ENCODE measurements around the gene CFAP97D2. TPM values are rescaled to one million over a fixed set of nuclear protein-coding genes. Genes with fewer than 3 reads are reported as not detected.

CFAP97D2 gene
- total RNA-seq, 2 experiments from 2014 or later, result 0.47 to 0.52 TPM

- peak; percentile 63 to 90 (median 82) for DNase-seq
- no peaks in the 10 kb centered on the region for H3K27me3 ChIP-seq (ENCODE audit: control insufficient read depth in 1 of 2, insufficient read depth in 2 of 2, low read length in 2 of 2)
- Mint-ChIP-seq H3K4me3 (peak within 1 kb of the TSS; percentile 92), H3K4me1 (ENCODE audit: low read depth) (peaks cover 33% of the 10 kb centered on the region), H3K36me3 (ENCODE audit: low read depth) (peaks cover 39% of the 10 kb centered on the region), H3K27me3 (no peaks in the 10 kb centered on the region), H3K27ac (peak within 1 kb of the TSS; percentile 85), H3K9me3 (no peaks in the 10 kb centered on the region)
- peak; percentile 82 for ATAC-seq (ENCODE audit: poor library complexity)
- peak within 1 kb of the TSS in 1 of 2 donors; percentile 22 for H3K27ac ChIP-seq (ENCODE audit: low read depth in 1 of 2, low read length in 2 of 2)
- peaks cover 32% of the 10 kb centered on the region for H3K36me3 ChIP-seq (ENCODE audit: insufficient read depth, low read length)
- TF ChIP-seq CTCF (IDR thresholded peaks at IDR 0.05), result no peak
- ChIA-PET POLR2A (interaction anchor here (0.5 to 1.7 kb wide), 3 partner anchors 44 to 104 kb away, joined by 3 to 6 read pairs (median 3); partner anchors contain the start of gene UPF3A), CTCF (interaction anchor here (0.6 to 0.7 kb wide), 2 partner anchors 9 to 124 kb away, joined by 3 read pairs; no protein-coding TSS in a partner anchor)
- H3K9me3 ChIP-seq (ENCODE audit: control insufficient read depth in 1 of 2, insufficient read depth in 1 of 2, low read length in 2 of 2), result no peaks in the 10 kb centered on the region
- intact Hi-C loops (cut with DNase I, micrococcal nuclease), result loop anchor here in 1 of 2 experiments (2.0 kb wide), 1 partner anchor 46 kb away; the partner anchor contains the start of gene UPF3A
- H3K4me3 ChIP-seq (ENCODE audit: low read length), result peak within 1 kb of the TSS; percentile 87
- H3K4me1 ChIP-seq (ENCODE audit: insufficient read depth, low read length), result peaks cover 20% of the 10 kb centered on the region
Measured at GRCh38 chr13:114234645-114235421, 55.8 kb downstream of the CFAP97D2 start, which contains the start of gene CDC16. Gene CDC16 (plus strand): TSS chr13:114234897. CDS start chr13:114235085, 188 bp downstream.

DNA sequence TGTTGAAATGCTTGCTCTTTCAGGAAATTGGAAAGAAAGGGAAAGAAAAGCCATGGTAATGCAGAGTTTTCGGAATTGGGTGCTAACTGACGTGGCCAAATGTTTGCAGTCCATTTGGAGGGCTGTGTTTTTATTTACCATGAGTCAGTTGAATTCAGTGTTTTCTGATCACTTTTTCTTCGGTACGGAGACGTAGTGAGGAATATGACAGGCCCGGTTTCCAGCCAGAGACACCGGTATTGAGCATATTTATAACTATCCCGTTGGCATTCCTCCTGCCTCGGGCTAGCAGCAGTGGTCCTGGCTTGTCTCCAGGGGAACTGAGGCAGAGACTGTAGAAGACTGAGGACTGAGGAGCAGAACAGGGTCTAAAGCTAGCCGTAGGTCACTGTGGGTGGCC is 56.6 kb downstream of the CFAP97D2 start:
- peak overlapping the region; percentile 92 for H3K4me3 Mint-ChIP-seq
- Histone ChIP-seq H3K36me3 (ENCODE audit: insufficient read depth, low read length) (peaks cover 41% of the 10 kb centered on the region), H3K4me3 (ENCODE audit: low read length) (peak overlapping the region; percentile 87), H3K27ac (ENCODE audit: low read depth in 1 of 2, low read length in 2 of 2) (no peak overlapping the region), H3K27me3 (ENCODE audit: control insufficient read depth in 1 of 2, insufficient read depth in 2 of 2, low read length in 2 of 2) (no peaks in the 10 kb centered on the region), H3K9me3 (ENCODE audit: control insufficient read depth in 1 of 2, insufficient read depth in 1 of 2, low read length in 2 of 2) (no peaks in the 10 kb centered on the region), H3K4me1 (ENCODE audit: insufficient read depth, low read length) (peaks cover 20% of the 10 kb centered on the region)
- ATAC-seq (ENCODE audit: poor library complexity) (no peak), DNase-seq (no peak)
- intact Hi-C loops (cut with DNase I, micrococcal nuclease), result loop anchor here in 1 of 2 experiments (2.0 kb wide), 1 partner anchor 45 kb away; the partner anchor contains the start of gene UPF3A
- no peaks in the 10 kb centered on the region for H3K27me3 Mint-ChIP-seq
- H3K36me3 Mint-ChIP-seq (ENCODE audit: low read depth), result peaks cover 46% of the 10 kb centered on the region
- ChIA-PET CTCF (interaction anchor here (0.7 to 1.2 kb wide), 2 partner anchors 10 to 125 kb away, joined by 3 to 5 read pairs; no protein-coding TSS in a partner anchor), POLR2A (interaction anchor here (1.0 to 1.7 kb wide), 3 partner anchors 44 to 170 kb away, joined by 3 to 6 read pairs (median 3); no protein-coding TSS in a partner anchor)
- peaks cover 33% of the 10 kb centered on the region for H3K4me1 Mint-ChIP-seq (ENCODE audit: low read depth)
- H3K9me3 Mint-ChIP-seq, result no peaks in the 10 kb centered on the region
- peak overlapping the region; percentile 85 for H3K27ac Mint-ChIP-seq
- TF ChIP-seq CTCF (IDR thresholded peaks at IDR 0.05), result no peak

DNA sequence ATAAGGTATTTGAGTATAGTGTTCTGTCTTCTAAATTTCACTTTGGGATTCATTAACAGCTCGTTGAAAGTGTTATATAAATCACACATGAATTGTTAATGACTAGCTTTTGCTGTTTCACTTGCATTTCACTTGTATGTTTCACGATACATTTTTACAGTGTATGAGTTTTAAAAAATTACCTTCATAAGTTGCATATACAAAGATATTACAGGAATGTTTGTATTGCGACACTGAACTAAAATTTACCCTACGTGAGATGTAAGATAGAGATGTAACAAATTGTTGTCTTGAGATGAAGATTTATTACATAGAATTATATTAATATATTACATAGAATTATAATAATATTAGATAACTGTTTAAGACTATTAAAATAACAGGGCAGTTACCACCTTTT is 57.2 kb downstream of the CFAP97D2 start:
- POLR2A ChIA-PET, result interaction anchor here (1.0 to 1.7 kb wide), 3 partner anchors 43 to 171 kb away, joined by 3 to 6 read pairs (median 3); no protein-coding TSS in a partner anchor
- Mint-ChIP-seq H3K36me3 (ENCODE audit: low read depth) (peaks cover 51% of the 10 kb centered on the region), H3K9me3 (no peaks in the 10 kb centered on the region)

More for the DNA sequence above, 57.2 kb downstream of the CFAP97D2 start:
- peaks cover 35% of the 10 kb centered on the region for H3K4me1 Mint-ChIP-seq (ENCODE audit: low read depth)
- CTCF ChIA-PET, result interaction anchor here (1.2 kb wide), 1 partner anchor 126 kb away, joined by 5 read pairs; no protein-coding TSS in a partner anchor
- peaks cover 20% of the 10 kb centered on the region for H3K4me1 ChIP-seq (ENCODE audit: insufficient read depth, low read length)
- peak overlapping the region; percentile 85 for H3K27ac Mint-ChIP-seq
- peak overlapping the region; percentile 92 for H3K4me3 Mint-ChIP-seq
- ATAC-seq (ENCODE audit: poor library complexity), result no peak
- no peaks in the 10 kb centered on the region for H3K27me3 Mint-ChIP-seq
- H3K4me3 ChIP-seq (ENCODE audit: low read length), result peak overlapping the region; percentile 87
- H3K27me3 ChIP-seq (ENCODE audit: control insufficient read depth in 1 of 2, insufficient read depth in 2 of 2, low read length in 2 of 2), result no peaks in the 10 kb centered on the region
- DNase-seq, result no peak
- H3K9me3 ChIP-seq (ENCODE audit: control insufficient read depth in 1 of 2, insufficient read depth in 1 of 2, low read length in 2 of 2), result no peaks in the 10 kb centered on the region
- H3K36me3 ChIP-seq (ENCODE audit: insufficient read depth, low read length), result peaks cover 46% of the 10 kb centered on the region
- intact Hi-C loops (cut with DNase I, micrococcal nuclease), result no loop called here
- TF ChIP-seq CTCF (IDR thresholded peaks at IDR 0.05), result no peak
- H3K27ac ChIP-seq (ENCODE audit: low read depth in 1 of 2, low read length in 2 of 2), result no peak overlapping the region

All from CD4-positive, alpha-beta T cell (primary cell).